NB4 (cell line): ENCODE measurements around the gene VAT1L.

Experiments
- DNase-seq: peaks from one replicate; pipeline ENCODE4 v3.0.0; 2010; ENCODE audit warnings: low read depth
- H3K4me3 ChIP-seq: one replicate; pipeline ENCODE4 v1.5.1; 2011; ENCODE audit warnings: mild to moderate bottlenecking, low read depth, low read length, moderate library complexity
- CTCF ChIP-seq: IDR thresholded peaks from one replicate; pipeline ENCODE4 v1.5.1; 2012; ENCODE audit warnings: low read depth, low read length
- MYC ChIP-seq: IDR thresholded peaks from 2 replicates; pipeline ENCODE4 v1.6.1; 2011; ENCODE audit warnings: low read depth, low read length
- POLR2A ChIP-seq: IDR thresholded peaks from 2 replicates; pipeline ENCODE4 v1.6.1; 2011; ENCODE audit warnings: mild to moderate bottlenecking; ENCODE audit not compliant: insufficient read length; ENCODE audit errors: extremely low read depth
- TF ChIP-seq, protein P1 (sequence below): IDR thresholded peaks from 2 replicates; pipeline ENCODE4 v1.6.1; 2011; ENCODE audit warnings: low read depth, low read length

Gene VAT1L

DNA sequence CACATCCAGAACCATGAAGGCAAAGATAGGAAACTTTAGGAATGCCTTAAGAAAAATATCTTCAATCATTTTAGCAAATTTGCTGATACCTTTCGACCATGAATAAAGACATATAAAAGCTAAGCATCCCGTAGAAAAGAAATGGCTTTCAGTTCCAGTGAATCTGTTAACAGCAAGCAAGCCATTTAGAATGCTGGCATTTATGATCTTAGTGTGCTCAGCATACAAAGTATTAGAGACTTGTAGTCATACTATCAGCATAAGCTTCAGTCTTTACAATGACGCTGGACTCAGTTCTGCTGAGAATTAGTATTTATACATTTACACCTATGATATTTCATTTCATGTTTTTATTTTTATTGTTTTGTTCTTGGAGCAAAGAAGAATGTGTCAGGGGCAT is 38.7 kb downstream of the VAT1L start:
- TF ChIP-seq, protein P1, sequence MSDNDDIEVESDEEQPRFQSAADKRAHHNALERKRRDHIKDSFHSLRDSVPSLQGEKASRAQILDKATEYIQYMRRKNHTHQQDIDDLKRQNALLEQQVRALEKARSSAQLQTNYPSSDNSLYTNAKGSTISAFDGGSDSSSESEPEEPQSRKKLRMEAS, result no peak
- TF ChIP-seq MYC, result no peak
- no peak for TF ChIP-seq CTCF
- TF ChIP-seq POLR2A, result no peak
- no peak for DNase-seq
- H3K4me3 ChIP-seq, result no peak overlapping the region

DNA sequence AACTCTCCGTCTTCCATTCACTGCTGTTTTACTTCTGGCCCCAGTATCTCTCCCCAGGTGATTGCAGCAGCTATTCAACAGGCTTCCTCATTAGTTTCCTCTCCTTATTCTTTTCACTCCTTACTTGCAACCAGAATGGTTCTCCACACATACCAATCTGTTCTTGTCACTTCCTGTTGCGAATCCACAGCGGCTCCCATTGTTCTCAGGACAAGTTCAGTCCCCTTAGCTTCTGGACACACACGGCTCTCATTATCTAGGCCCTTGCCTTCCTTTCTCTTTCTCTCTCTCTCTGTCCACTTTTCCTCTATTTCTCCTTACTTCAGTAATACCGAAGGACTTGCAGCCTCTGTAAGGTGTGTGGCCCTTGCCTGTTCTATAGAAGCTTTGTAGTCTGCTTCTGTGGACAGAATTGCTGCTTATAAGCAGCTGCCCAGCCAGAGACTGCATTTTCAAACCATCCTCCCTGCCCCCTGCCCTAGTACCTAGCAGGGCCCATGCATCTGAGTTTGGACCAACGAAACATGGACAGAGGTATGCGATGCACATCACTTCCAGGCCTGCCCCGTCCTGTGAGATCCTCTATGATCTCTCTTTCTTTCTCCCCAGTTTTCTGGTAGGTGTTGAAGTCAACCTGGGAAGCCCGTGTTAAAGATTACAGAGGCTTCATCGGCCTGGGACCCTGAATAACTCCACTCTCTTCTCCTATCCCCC is 45.7 kb downstream of the VAT1L start:
- peak; percentile 24 for DNase-seq
- no peak for TF ChIP-seq CTCF
- TF ChIP-seq, protein P1, result no peak
- TF ChIP-seq MYC, result no peak
- no peak for TF ChIP-seq POLR2A
- no peak overlapping the region for H3K4me3 ChIP-seq

GRCh38 chr16:77834635-77835540 is 46.5 kb downstream of the VAT1L start:
- TF ChIP-seq CTCF, result no peak
- TF ChIP-seq, protein P1, result no peak
- no peak for TF ChIP-seq POLR2A
- no peak for TF ChIP-seq MYC
- H3K4me3 ChIP-seq, result no peak overlapping the region
- no peak for DNase-seq

DNA sequence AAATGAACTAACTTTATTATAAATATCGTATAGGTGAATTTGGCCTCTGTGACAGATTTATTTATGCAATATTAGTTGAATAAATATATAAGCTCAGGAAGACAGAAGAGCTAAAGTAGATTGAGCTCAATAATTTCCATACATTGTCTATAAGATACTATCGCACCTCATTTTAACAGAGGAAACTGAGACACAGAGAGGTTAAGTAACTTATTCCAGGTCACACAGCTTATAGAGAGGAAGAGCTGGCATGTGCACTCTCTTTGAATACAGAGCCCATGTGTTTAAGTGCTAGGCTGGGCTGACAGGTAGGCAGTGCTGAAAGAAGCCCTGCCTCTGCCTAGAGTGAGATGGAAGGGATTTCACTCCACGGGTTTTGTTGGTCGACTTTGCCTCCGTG is 48.4 kb downstream of the VAT1L start:
- no peak for TF ChIP-seq POLR2A
- no peak for TF ChIP-seq CTCF
- TF ChIP-seq, protein P1, result no peak
- no peak for TF ChIP-seq MYC
- DNase-seq, result no peak
- H3K4me3 ChIP-seq, result no peak overlapping the region

DNA sequence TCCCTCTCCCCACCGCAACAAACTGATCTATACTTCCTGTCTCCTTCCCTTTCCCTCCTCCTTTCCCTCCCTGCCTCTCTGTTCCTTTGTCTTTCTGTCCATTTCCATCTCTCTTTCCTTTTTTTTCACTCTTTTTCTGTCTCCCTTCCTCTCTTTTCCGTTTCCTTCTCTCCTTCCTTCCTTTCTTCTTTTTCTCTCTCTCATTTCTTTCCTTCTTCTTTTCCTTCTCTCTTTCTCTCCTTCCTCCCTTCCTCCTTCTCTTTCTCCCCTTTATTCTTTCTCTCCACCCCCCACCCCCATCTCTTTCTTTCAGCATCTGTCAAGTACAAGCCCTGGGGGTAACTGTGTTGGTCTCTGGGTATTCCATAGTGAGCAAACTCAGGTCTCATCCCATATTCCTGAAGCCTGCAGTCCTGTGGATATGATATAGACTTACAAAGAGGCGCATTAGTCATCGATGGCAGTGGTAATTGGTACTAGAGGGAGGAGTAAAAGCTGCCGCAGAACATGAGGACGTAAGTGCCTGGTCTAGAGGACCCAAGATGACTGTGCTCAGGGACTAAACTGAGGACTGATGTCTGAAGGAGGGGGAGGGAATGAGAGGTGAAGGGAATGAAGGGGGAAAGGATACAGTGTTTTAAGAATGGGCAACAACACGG is 50.4 kb downstream of the VAT1L start:
- TF ChIP-seq, protein P1, result no peak
- no peak overlapping the region for H3K4me3 ChIP-seq
- DNase-seq, result no peak

DNA sequence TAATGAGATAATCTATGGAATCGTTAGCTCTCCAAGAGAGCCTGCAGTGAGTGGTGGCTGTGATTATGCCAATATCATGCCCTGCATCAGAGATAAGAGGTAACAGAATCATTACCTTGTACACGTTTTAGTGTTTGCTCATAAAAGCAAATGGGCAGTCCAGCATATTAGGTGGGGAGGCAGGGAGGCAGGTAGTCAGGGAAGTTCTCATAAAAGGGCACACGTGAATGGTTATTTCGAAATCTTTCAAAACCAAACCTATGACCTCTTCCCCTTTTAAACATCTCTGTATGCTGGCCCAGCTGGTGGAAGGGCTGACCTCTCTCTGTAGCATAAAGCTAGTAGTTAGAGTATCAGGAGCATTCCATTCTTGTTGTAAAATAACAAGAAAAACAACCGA is 51.7 kb downstream of the VAT1L start:
- no peak overlapping the region for H3K4me3 ChIP-seq
- peak; percentile 21 for DNase-seq
- no peak for TF ChIP-seq MYC
- TF ChIP-seq, protein P1, result no peak
- TF ChIP-seq POLR2A, result no peak
- no peak for TF ChIP-seq CTCF
